Ovary (tissue), 9 donors: Measurements from ENCODE around the gene CGB1. TPM values are rescaled to one million over a fixed set of nuclear protein-coding genes. Genes with fewer than 3 reads are reported as not detected.

Experiments used
- DNase-seq, 5 donors: peaks; one replicate each; pipeline ENCODE4 v3.0.0-alpha.2; 2019 to 2020
- H3K27ac ChIP-seq, 2 donors: fragments of 200-600 bp; one replicate each; pipeline versions ENCODE4 v1.5.1 to v1.8.0; 2019 to 2022
- H3K27me3 ChIP-seq: fragments of 200-600 bp; one replicate; pipeline ENCODE4 v1.8.0; 2022
- H3K36me3 ChIP-seq: fragments of 200-600 bp; sonication (generic); one replicate; pipeline ENCODE4 v1.5.1; 2019
- H3K4me1 ChIP-seq: one replicate; pipeline ENCODE4 v1.8.1; 2013; ENCODE audit warnings: mild to moderate bottlenecking, moderate library complexity; ENCODE audit not compliant: insufficient read depth
- H3K4me3 ChIP-seq: fragments of 200-600 bp; sonication (generic); one replicate; pipeline ENCODE4 v1.5.1; 2017
- H3K9me3 ChIP-seq, 2 donors: fragments of 200-600 bp in 1 of 2; sonication (generic) in 1 of 2; one replicate each; pipeline versions ENCODE4 v1.5.1 to v1.8.1; 2013 to 2019; ENCODE audit warnings: mild to moderate bottlenecking in 1 of 2, moderate library complexity in 1 of 2
- EP300 ChIP-seq: sonication (generic); formaldehyde crosslinking; IDR thresholded peaks from one replicate; pipeline ENCODE4 v1.6.1; 2017; ENCODE audit warnings: antibody characterized with exemption
- POLR2A ChIP-seq: fragments of 450-650 bp; IDR thresholded peaks from one replicate; pipeline ENCODE4 v1.6.1; 2017; ENCODE audit warnings: antibody characterized with exemption, mild to moderate bottlenecking, moderate library complexity
- WGBS, 3 donors: extraction: QIAGEN DNeasy Blood & Tissue Kit in 1 of 3; methylation state at CpG; one replicate each; pipeline versions ENCODE4 v1.1.5 to v1.1.7; 2013 to 2017; 5-methylcytosine and 5-hydroxymethylcytosine counted together
- intact Hi-C, 4 donors: fragments of 100-400 bp; cut with DNase I; formaldehyde crosslinking; loops; one replicate each; pipeline versions ENCODE4 v1.11.0 to v1.15.1; 2022 to 2023
- polyA plus RNA-seq, 2 donors: library from polyadenylated mRNA; stranded (reverse); fragments of 200-250 nt in 1 of 2; fragments of 350-450 nt in 1 of 2; fragmentation: Illumina TruSeq in 1 of 2; extraction: RNeasy Lipid Tissue Mini Kit (QIAGEN cat#74804) in 1 of 2; gene quantifications; one replicate each; pipeline ENCODE4 v1.2.3, GENCODE V29; 2013 to 2014
- total RNA-seq, 7 donors: library from RNA; depleted of rRNA in 2 of 7; stranded (reverse); fragments of >200 nt in 2 of 7; fragmentation: NEBNext Ultra II Directional in 3 of 7; extraction: Animal tissue kit (Norgen Biotek cat#: 25700) in 3 of 7; gene quantifications; one replicate each; pipeline versions ENCODE4 v1.1.0 to v1.2.4, GENCODE V29; 2016 to 2023
- TF ChIP-seq, protein P1 (sequence below), 3 donors: fragments of 450-650 bp in 2 of 3; fragments of 200-600 bp in 1 of 3; IDR thresholded peaks; one replicate each; pipeline versions ENCODE4 v1.5.1 to v1.8.0; 2016 to 2022; ENCODE audit warnings: antibody characterized with exemption in 3 of 3, mild to moderate bottlenecking in 1 of 3
- donor health status: DM: no; HTN: no; CAD: no; lungs with moderate emphysema.
- donor health status: DM: no; HTN: no; CAD: no.
- donor health status: Bipolar disorder and iron deficiency.
- donor health status: DM: yes; HTN: yes; CAD: no.
- donor health status: DM: no; HTN: no; CAD: no.
- donor health status: DM: yes; HTN: yes; CAD: no.

The CGB1 gene
- total and polyA plus RNA-seq, 9 donors = not detected

DNA sequence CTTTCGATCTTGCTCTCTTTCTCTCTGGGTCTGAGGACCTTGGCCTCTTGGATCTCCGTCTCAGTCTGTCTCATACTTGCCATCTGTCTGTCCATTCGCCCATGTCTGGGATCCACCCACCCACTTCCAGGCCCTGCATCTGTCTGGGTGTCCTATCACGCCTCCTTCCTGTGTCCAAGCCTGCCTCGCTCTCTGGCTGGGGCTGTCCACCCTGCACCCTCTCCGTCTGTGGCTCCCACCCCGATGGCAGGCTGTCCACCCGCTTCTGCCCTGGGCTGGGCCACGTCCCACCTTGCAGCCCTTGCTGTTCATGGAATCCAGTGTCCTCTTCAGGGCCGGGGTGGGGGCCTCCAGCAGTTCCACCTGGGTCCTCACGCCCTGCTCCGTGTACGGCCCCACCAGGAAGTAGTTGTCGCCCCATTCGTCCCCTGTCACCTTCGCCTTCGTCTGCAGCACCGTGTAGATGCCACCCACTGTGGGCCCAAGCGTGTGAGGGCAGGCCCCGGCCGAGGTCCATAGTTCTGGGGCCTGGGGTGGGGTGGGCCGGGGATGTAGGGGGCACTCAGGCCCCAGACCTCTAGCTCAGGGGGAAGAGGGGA, 45.6 kb downstream of the CGB1 start:
- intact Hi-C loops = no loop called here
- no peaks in the 10 kb centered on the region for H3K9me3 ChIP-seq
- H3K4me1 ChIP-seq = peaks cover 16% of the 10 kb centered on the region
- H3K27me3 ChIP-seq = no peaks in the 10 kb centered on the region
- peak in 2 of 5 donors; percentile 18 to 38 for DNase-seq
- 85 to 89% (median 87%) methylated on average over 20 to 22 of the region's 22 CpGs for WGBS, 3 donors
- H3K4me3 ChIP-seq = no peak overlapping the region
- TF ChIP-seq POLR2A = no peak
- TF ChIP-seq, protein P1, sequence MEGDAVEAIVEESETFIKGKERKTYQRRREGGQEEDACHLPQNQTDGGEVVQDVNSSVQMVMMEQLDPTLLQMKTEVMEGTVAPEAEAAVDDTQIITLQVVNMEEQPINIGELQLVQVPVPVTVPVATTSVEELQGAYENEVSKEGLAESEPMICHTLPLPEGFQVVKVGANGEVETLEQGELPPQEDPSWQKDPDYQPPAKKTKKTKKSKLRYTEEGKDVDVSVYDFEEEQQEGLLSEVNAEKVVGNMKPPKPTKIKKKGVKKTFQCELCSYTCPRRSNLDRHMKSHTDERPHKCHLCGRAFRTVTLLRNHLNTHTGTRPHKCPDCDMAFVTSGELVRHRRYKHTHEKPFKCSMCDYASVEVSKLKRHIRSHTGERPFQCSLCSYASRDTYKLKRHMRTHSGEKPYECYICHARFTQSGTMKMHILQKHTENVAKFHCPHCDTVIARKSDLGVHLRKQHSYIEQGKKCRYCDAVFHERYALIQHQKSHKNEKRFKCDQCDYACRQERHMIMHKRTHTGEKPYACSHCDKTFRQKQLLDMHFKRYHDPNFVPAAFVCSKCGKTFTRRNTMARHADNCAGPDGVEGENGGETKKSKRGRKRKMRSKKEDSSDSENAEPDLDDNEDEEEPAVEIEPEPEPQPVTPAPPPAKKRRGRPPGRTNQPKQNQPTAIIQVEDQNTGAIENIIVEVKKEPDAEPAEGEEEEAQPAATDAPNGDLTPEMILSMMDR (IDR thresholded peaks at IDR 0.05) = no peak
- TF ChIP-seq EP300 = no peak
- H3K27ac ChIP-seq = peak overlapping the region in 1 of 2 donors; percentile 83
- H3K36me3 ChIP-seq = no peaks in the 10 kb centered on the region

GRCh38 chr19:48990400-48990799, 46.3 kb downstream of the CGB1 start:
- Histone ChIP-seq H3K27me3 (no peaks in the 10 kb centered on the region), H3K36me3 (no peaks in the 10 kb centered on the region), H3K4me3 (no peak overlapping the region), H3K9me3 (no peaks in the 10 kb centered on the region), H3K4me1 (peaks cover 16% of the 10 kb centered on the region), H3K27ac (no peak overlapping the region)
- WGBS, 3 donors = 55 to 59% (median 57%) methylated on average over 4 of the region's 4 CpGs
- intact Hi-C loops = no loop called here
- DNase-seq = no peak
- TF ChIP-seq POLR2A (no peak), EP300 (no peak)
- TF ChIP-seq, protein P1 (IDR thresholded peaks at IDR 0.05) = no peak

GRCh38 chr19:48989701-48990291, 46.9 kb downstream of the CGB1 start:
- no peaks in the 10 kb centered on the region for H3K9me3 ChIP-seq
- no peak overlapping the region for H3K4me3 ChIP-seq
- no peak for DNase-seq
- peaks cover 14% of the 10 kb centered on the region for H3K4me1 ChIP-seq
- no peaks in the 10 kb centered on the region for H3K27me3 ChIP-seq
- H3K27ac ChIP-seq = no peak overlapping the region
- TF ChIP-seq, protein P1 (IDR thresholded peaks at IDR 0.05) = no peak
- TF ChIP-seq EP300 (no peak), POLR2A (no peak)
- intact Hi-C loops = no loop called here
- WGBS, 3 donors = 61 to 66% (median 65%) methylated on average over 17 of the region's 17 CpGs
- no peaks in the 10 kb centered on the region for H3K36me3 ChIP-seq

- TF ChIP-seq, protein P1 (IDR thresholded peaks at IDR 0.05) = no peak
- TF ChIP-seq POLR2A = no peak
- TF ChIP-seq EP300 = no peak
- no peaks in the 10 kb centered on the region for H3K36me3 ChIP-seq
- WGBS, 3 donors = 89 to 95% (median 94%) methylated on average over 9 of the region's 9 CpGs
- no peak overlapping the region for H3K27ac ChIP-seq
- intact Hi-C loops = no loop called here
- H3K9me3 ChIP-seq = no peaks in the 10 kb centered on the region
- no peaks in the 10 kb centered on the region for H3K27me3 ChIP-seq
- no peak overlapping the region for H3K4me3 ChIP-seq
- no peak for DNase-seq
- peaks cover 12% of the 10 kb centered on the region for H3K4me1 ChIP-seq
These were observed 47.8 kb downstream of the CGB1 start for GRCh38 chr19:48988860-48989259.
